HG03135 (cell line): Measurements from ENCODE around the gene ASF1B.
"Not testable (repeated sequence)": the region's sequence is repeated elsewhere in the genome, so short reads cannot be mapped to it uniquely, and the experiment has no call there.

Experiments
- ATAC-seq: cut with Tn5 transposase; IDR thresholded peaks from one replicate; pipeline ENCODE4 v1.9.1; 2021; ENCODE audit warnings: mild to moderate bottlenecking, moderate library complexity; ENCODE audit not compliant: unreplicated experiment

The ASF1B gene

DNA sequence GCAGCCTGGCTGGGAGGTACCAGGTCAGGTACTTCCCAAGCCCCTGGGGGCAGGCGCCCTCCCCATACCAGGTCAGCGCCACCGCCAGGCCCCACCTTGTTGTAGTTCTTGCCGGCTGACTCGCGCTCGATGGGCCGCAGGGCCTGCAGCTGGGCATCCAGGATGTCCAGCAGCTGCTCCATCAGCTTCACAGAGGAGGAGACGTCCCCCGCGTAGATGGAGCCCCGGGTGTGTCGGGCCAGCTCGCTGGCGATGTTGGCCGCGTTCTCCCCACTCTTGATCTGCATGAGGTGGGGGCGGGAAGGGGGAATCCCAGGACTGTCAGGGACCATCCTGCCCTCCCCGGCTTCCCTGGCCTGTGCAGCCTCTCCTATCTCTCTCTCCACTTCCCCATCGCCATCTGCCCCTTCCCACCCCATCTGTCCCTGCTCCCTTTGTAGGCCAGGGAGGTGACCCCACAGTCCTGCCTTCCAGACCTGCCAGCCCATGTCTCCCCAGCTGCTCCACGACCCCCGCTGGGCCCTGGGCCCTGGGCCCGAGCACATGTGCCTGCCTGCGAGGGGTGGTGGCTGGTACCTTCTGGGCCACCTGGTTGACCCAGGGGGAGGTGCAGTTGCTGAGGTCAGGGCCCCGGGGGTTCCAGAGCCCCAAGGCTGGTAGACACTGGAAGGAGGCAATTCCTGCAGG, 23.8 kb upstream of the ASF1B start:
- no peak for ATAC-seq

DNA sequence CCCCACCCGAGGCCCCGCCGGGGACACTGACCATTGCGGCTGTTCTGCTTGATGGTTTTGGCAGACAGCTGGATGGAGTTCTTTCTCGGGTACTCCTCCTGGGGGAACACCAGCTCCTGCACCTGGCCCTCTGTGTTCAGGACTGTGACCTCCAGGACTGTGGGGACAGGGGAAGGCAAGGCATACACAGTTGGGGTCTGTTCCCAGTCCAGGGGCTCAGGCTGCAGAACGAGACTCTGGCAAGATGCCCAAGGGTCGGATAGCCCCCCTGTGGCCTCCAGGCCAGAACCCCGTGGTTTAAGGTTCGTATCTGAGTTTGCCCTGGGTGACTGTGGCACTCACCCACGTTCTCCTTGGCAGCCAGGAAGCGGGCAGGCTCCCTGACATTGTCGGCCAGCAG, 22.7 kb upstream of the ASF1B start:
- no peak for ATAC-seq

DNA sequence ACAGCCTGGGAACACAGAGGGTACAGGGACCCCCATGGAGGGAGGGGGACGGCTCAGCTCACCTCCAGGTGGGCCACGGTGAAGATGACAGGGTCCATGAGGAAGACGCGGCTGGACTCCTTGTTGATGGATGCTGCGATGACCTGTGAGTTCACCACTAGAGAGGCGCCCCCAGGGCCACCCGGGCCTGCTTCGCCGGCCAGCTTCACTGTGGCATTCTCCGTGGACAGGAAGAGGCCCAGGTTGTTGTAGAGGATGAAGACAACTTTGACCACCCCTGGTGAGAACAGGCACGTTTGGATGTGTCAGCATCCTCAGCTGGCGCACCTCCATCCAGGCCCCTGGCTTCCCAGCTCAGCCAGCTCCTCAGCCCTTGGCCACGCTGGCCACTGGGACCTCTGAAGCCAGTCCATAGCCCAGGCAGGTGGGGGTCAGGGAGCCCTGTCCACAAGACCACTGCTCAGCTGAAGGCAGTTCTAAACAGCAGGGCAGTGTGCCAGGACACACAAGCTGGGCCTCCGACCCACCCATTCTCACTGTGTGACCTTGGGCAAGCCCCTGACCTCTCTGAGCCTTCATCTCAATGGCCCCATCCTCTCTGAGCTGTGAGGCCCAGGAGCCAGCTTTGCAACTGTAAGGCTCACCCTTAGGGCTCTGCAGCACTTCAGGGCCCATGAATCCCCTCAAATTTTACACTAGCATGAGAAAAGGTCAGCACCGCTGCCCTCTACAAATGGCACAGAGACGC, 22.1 kb upstream of the ASF1B start:
- no peak for ATAC-seq

DNA sequence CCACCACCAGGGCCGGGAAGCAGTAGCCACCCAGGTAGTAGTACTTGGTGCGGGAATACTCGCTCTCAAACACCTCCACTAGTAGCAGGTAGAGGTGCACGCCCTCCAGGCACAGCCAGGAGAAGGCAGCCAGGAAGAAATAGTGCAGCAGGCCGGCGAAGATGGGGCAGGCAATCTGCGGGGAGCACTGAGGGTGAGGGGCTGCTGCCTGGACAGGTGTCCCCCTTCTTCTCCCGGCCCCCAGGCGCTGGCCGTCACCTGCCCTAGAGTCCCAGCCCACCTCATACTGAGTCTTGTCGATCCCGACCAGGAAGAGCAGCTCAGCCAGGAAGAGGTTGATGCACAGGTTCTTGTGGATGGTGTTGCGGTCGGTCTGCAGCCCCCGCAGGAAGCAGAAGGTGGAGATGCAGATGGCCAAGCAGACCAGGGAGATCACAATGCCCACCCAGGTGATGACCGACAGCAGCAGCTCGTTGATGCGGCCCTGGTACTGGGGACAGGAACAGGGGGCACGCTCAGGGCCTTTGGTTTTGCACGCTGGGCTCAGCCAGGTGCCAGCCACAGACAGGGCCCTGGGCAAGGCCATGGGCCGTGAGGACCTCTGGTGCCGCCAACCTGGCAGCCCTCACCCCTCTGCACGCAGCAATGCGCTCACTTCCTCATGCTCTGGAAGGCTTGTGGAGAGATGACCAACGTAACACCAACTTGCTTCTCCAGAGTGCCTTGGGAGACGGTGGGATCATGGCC, 20.8 kb upstream of the ASF1B start:
- no peak for ATAC-seq

DNA sequence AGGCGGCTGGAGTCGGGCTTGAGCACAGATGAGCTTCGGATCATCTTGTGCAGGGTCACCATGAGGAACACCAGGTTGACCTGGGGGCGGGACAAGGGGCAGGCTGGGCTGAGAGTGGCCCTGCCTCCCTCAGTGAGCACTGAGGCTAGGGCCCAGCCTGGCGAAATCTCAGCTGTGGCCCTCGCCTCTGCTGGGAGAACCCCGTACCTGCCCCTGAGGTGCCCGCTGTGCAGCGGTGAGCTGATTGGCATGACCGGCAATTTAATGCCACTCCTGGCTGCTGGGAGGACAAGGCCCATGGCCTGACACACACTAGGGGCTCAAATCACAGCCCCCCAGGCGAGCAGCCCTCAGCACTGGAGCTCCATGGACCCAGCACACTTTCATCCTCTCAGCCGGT, 19.7 kb upstream of the ASF1B start:
- ATAC-seq = no peak

DNA sequence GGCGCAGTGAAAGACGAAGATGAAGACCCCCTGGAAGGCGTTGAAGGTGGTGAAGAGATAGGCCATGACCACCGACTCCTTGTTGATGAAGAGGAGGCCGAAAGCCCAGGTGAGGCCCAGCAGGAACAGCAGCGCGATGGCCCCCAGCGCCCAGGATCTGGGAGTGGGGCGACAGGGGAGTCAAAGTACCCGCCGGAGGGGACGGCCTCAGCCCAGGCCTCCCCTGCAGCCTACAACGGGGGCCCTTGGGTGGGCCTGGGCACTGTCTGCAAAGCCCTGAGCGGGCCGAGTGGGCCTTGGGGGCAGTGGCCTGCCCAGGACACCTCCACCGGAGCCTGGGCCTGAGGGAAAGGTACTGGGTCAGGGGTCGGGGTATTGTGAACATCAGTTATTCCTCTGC, 19.0 kb upstream of the ASF1B start:
- ATAC-seq = no peak

DNA sequence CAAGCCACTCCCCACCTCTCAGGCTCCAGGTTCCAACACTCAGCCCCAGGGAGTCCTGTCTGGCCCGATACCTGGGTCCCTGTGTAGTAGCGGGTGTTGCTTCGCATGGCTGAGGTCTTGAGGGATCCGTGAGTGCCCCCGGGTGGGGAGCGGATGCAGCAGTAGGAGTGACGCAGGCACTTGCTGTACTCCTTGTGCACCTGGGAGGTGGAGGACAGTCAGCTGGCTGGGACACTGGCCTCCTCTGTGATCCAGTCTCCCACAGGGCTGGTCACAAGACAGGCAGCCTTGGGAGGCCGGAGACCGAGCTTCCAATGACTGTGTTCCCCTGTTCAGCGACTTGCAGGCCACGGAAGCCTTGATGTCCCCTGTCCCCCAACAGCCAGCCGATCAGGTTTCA, 16.3 kb upstream of the ASF1B start:
- ATAC-seq = no peak

DNA sequence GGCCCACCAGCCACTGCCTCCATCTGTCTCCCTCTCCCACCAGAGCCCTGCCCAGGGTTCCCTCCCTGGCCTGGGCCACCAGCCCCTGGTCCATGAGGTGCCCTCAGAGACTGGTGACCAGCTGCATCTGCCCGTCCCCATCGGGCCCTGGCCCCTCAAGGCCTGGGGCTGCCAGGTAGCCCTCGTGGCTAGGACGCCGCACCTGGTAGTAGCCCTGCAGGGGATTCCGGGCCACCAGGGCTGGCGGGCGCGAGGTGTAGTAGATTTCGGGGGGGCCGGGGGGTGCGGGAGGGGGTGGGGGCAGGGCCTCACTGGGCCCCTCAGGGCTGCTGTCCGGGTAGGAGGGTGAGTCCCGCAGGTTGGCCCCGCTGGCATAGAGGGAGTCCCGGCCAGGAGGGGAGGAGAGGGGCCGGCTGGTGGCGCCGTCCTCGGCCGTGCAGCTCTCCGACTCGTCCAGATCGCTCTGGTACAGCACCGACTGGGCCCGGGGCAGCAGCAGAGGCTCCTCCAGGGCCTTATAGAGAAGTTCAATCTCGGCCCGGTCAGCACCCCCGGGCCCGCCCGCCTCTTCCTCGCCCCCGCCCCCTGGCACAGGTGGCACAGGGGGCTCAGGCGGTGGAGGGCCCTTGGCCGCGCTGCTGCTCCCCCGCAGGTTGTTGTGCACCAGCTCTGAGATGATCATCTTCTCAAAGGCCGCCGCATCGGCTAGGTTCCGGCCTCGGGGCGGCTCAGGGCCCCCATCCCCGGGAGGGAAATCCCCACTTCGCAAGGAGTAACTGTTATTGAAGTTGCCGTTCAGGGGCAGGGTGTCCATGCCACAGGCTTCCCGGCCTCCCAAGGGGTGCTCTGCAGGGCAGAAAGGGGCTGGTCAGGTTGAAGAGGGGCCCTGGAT, 14.6 kb upstream of the ASF1B start:
- no peak for ATAC-seq

DNA sequence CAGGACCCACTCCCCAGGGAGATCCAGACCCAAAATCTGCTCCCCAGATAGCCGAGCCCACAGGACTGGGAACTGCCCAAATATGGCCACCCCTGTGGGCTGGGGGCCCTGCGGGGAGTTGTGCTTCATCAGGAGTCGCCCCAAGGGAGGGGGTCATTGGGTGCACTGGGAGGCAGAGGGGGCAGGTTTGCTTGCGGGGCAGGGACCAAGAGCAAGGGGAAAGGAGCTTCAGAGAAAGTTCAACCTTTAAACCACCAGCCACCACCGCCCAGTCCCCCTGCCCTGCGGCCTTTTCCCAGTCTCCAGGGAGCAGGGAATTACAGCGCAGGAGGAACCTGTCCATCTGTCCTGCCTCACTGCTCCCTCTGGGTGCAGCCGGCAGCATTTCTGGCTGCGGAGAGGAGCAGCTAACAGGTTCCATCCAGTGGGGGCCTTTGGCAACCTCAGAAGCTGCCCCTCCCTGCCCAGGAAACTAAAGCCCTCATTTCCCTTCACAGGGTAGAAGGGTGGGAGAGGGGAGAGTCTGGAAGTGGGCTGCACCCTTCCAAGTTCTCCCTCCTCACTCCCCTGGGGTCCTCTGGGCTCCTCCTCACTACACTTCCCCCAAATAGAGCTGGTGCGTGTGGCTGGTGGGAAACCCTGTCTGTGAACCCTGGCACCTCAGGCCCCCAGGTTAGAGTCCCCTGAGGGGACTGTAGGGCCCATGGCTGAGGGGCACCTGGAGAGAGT, 13.8 kb upstream of the ASF1B start:
- ATAC-seq = no peak

DNA sequence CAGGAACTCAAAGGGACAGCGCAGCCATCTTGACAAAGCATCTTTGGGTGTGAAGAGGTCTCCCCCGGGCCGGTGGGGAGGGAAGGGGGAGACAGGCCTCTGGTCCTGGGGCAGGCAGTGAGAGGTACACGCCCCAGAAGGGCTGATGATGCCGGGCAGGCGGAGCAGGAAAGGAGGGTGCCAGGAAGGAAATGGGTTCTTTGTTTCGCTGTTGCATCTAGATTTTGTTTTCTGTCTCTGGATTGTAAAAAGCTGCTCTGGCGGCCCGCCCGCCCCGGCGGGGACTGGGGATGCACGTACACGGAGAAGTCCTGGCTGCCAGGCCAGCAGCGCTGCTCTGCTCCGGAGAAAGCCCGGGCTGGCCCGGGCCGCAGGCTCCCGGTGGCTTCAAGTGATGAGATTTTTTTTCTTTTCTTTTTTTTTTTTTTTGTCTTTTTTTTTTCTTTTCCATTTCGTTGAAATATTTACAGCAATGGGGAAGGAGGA, 13.2 kb upstream of the ASF1B start:
- no peak for ATAC-seq

DNA sequence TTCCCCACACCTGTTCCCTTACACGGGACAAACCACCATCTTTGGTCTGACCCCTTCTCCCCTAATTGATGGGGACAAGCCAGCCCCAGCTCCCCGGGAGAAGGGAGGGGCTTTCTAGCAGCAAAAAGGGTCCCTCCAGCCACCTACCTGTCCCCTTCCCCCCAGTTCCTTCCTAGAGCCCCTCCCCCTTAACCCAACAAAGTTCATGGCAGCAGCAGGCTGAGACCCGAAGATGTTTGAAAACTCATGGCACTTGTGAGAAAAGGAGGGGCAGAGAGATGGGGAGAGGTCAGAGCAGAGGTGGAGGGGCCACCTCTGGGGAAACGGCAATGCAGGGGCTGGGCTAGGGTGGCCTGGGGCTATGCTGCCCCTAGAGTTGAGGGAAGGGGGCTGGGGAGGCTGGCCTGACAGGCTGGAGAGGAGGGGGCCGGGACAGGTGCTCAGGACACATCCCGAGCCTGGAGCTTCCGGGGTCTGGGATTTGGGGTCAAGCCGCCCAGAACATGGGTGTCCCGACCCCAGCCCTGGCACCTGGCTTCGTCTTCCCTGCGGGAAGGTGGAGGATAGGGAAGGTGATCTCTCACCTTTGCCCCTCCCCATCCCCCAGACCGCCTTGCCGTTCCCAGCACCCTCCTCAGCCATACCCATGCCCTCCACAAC, 12.5 kb upstream of the ASF1B start:
- ATAC-seq = no peak

DNA sequence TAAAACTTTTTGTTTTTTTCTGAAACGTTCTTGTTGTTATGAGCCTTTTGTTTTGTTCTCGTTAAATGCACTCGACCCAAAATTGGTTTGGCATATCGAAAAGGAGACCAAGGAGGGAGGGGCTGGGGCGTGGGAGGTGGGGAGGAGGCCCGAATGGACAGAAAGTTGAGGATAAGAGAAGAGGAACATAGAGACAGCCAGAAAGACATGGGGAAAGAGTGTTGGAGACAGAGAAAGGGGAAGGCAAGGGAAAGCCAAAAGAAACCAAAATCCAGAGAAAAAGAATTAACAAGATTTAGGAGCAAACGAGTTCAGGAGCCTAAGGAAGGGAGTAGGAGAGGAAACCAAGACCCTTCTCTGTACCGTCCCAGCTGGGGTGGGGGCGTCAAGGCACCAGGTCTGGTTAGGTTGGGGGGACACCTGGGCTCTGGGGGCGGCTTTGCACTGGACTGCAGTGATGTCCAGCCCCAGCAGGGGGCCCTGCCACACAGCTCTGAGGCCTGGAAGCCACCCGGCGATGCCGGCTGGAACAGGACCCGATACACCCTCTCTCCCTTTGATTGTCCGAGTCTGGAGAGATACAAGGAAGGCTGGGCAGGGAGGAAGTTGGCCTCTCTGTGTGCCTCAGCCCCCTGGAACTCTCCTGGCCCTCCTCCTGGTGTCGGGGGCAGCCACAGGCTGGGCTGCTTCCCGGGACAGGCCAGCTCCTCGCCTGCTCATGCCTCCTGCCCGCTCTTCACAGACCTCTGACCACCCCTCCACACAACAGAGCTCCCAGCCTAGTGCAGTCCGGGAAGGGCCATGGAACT, 11.6 kb upstream of the ASF1B start:
- no peak for ATAC-seq

DNA sequence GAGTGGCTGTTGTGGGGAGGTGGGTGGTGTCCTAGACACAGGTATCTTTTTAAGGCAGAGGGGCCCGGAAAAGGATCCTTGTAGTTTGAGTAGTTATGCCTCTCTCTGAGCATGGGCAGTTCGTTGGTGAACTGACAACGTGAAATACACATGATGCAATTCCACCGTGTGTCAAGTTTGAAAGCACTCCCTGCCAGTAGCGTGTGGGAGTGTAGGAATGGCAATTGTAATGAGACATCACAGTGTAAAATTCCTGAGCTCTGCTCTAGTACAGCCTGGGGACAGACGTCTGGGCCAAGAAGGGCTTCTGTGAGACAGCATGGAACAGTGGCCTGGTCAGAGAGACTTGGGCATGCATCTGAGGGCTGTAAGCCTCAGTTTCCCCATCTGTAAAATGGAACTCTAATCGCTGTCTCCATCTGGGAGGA, 10.4 kb upstream of the ASF1B start:
- ATAC-seq = no peak

DNA sequence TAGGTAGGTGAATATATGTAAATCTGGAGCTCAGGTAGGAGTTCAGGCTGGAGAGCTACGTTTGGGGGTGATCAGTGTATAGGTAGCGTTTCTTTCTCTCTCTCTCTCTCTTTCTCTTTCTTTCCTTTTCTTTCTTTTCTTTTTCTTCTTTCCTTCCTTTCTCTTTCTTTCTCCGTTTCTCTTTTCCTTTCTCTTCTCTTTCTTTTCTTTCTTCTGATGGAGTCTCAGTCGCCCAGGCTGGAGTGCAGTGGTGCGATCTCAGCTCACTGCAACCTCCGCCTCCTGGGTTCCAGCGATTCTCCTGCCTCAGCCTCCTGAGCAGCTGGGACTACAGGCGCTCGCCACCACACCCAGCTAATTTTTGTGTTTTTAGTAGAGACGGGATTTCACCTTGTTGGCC, 9.8 kb upstream of the ASF1B start:
- not testable (repeated sequence) for ATAC-seq

DNA sequence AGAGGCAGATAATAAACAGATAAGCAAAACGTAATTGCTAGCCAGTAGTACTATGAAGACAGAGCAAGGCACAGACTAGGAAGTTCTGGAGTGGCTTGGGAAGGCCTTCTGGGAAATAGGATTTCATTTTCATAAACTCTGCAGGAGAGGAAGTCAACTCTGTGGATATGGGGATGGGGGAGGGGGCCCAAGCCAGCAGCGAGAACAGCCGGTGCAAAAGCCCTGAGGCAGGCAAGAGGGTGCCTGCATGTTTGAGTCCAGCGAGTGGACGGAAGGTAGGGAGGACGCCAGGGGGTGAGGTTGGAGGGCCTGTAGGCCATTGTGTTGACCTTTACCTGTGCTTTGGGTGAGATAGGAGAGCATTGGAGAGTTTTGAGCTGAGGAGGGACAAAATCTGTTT, 9.0 kb upstream of the ASF1B start:
- no peak for ATAC-seq

DNA sequence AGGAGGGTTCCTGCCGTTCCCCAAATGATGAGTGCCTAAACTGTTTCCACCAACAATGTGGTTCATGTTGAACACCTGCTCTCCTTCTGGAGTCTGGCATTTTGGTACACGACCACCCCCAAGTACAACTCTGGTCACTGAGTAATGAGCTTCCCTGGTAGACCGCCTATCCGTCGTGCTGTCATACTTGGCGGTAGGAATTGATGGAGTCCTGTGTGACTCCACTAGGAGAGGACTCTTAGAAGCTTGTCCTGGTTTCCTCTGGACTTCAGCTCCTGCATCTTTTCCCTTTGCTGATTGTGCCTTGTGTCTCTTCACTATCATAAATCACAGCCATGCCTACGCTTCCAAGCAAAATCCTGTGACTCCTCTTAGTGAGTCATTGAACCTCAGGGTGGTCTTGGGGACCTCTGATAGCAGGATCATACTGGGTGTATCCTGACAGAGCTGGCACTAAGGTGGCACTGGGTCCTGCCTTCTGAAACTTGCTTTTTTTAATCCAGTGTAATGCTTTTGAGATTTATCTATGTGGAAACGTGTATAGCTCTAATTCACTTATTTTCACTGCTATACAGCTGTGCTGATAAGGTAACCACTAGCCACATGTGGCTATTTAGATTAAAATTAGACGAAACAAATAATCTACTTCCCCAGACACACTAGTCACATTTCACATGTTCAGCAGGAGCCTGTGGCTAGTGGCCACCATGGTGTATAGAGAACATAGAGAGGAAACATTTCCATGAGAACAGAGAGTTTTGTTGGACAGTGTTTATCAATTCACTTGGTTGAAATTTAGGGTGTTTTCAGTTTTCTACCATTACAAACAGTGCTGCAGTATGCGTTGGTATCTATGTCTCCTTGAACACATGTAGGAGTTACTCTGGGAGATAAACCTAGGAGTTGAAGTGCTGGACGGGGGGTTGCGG, 6.1 kb upstream of the ASF1B start:
- ATAC-seq = no peak

DNA sequence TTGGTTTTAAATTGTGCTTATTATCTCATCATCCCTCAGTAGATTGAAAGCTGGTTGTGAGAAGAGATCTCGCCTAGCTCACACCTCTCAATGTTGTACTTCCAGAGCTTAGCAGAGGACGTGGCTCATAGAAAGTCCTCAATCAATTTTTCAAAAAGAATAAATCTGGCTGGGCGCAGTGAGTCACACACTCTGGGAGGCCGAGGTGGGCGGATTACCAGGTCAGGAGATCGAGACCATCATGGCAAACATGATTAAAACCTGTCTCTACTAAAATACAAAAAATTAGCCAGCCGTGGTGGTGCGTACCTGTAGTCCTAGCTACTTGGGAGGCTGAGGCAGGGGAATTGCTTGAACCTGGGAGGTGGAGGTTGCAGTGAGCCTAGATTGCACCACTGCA, 4.7 kb upstream of the ASF1B start:
- ATAC-seq = no peak

DNA sequence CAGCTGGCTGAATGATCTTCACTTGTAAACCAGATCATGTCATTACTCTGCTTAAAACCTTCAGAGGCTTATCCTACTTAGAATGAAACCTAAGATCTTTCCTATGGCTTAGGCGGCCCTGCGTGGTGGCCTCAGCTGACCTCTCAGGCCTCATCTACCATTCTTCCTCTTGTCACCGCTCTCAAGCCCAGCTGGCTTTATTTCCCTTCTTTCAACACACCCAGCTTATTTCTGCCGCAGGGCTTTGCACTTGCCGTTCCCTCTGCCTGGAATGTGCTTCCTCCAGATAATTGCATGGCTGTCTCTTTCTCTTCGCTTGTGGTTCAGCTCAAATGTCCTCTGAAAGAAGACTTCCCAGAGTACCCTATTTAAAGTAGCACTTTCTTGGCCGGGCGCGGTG, 3.6 kb upstream of the ASF1B start:
- no peak for ATAC-seq
